H9 (cell line): Measurements from ENCODE around the gene LMOD3. TPM values are rescaled to one million over a fixed set of nuclear protein-coding genes. Genes with fewer than 3 reads are reported as not detected.

Source experiments
- DNase-seq: peaks from one replicate; pipeline ENCODE4 v3.0.0-alpha.2; 2017
- H2AFZ ChIP-seq: one replicate; pipeline ENCODE4 v1.6.1; 2013; ENCODE audit warnings: mild to moderate bottlenecking, low read length, control low read depth, moderate library complexity
- H2AK5ac ChIP-seq: 2 replicates; pipeline ENCODE4 v1.6.1; 2013; ENCODE audit warnings: low read length, control low read depth, mixed read lengths; ENCODE audit not compliant: insufficient read length
- H2BK120ac ChIP-seq: one replicate; pipeline ENCODE4 v1.6.1; 2013; ENCODE audit warnings: low read depth, mild to moderate bottlenecking, low read length, control low read depth, inconsistent platforms; ENCODE audit not compliant: poor library complexity, severe bottlenecking
- H2BK12ac ChIP-seq: 2 replicates; pipeline ENCODE4 v1.6.1; 2013; ENCODE audit warnings: low read length, control low read depth, mixed read lengths, low read depth; ENCODE audit not compliant: insufficient read length
- H2BK15ac ChIP-seq: 2 replicates; pipeline ENCODE4 v1.6.1; 2013; ENCODE audit warnings: low read depth, low read length, control low read depth
- H2BK20ac ChIP-seq: one replicate; pipeline ENCODE4 v1.6.1; 2013; ENCODE audit warnings: low read depth, mild to moderate bottlenecking, low read length, control low read depth, inconsistent platforms; ENCODE audit not compliant: poor library complexity, severe bottlenecking
- H2BK5ac ChIP-seq: 2 replicates; pipeline ENCODE4 v1.6.1; 2013; ENCODE audit warnings: low read length, control low read depth, mixed read lengths; ENCODE audit not compliant: insufficient read length
- H3K14ac ChIP-seq: 2 replicates; pipeline ENCODE4 v1.6.1; 2013; ENCODE audit warnings: low read length, control low read depth; ENCODE audit not compliant: insufficient read depth
- H3K18ac ChIP-seq: 2 replicates; pipeline ENCODE4 v1.6.1; 2013; ENCODE audit warnings: low read depth, mild to moderate bottlenecking, mixed read lengths, low read length, control low read depth; ENCODE audit not compliant: insufficient read length
- H3K23ac ChIP-seq: 2 replicates; pipeline ENCODE4 v1.6.1; 2013; ENCODE audit warnings: low read length, control low read depth, mixed read lengths, low read depth; ENCODE audit not compliant: insufficient read length
- H3K23me2 ChIP-seq: 2 replicates; pipeline ENCODE4 v1.6.1; 2013; ENCODE audit warnings: low read depth, mild to moderate bottlenecking, mixed read lengths, low read length, control low read depth; ENCODE audit not compliant: insufficient read length, poor library complexity, severe bottlenecking
- H3K27ac ChIP-seq: 2 replicates; pipeline ENCODE4 v1.5.1; 2013; ENCODE audit warnings: low read length, control low read depth, mixed read lengths, low read depth; ENCODE audit not compliant: insufficient read length
- H3K27me3 ChIP-seq: 2 replicates; pipeline ENCODE4 v1.6.1; 2013; ENCODE audit warnings: low read length, control low read depth, inconsistent platforms; ENCODE audit not compliant: insufficient read depth
- H3K4ac ChIP-seq: 2 replicates; pipeline ENCODE4 v1.6.1; 2013; ENCODE audit warnings: low read depth, mild to moderate bottlenecking, control low read depth, inconsistent platforms, low read length, moderate library complexity
- H3K4me1 ChIP-seq: 2 replicates; pipeline ENCODE4 v1.6.1; 2013; ENCODE audit warnings: low read length, control low read depth, inconsistent platforms; ENCODE audit not compliant: insufficient read depth
- H3K4me2 ChIP-seq: 2 replicates; pipeline ENCODE4 v1.6.1; 2013; ENCODE audit warnings: low read length, control low read depth, mixed read lengths; ENCODE audit not compliant: insufficient read length, insufficient read depth
- H3K56ac ChIP-seq: 2 replicates; pipeline ENCODE4 v1.6.1; 2013; ENCODE audit warnings: low read depth, mild to moderate bottlenecking, mixed read lengths, low read length, control low read depth; ENCODE audit not compliant: insufficient read length
- H3K79me1 ChIP-seq: 2 replicates; pipeline ENCODE4 v1.6.1; 2013; ENCODE audit warnings: low read depth, mild to moderate bottlenecking, moderate library complexity, low read length, control low read depth, inconsistent platforms; ENCODE audit not compliant: insufficient read depth, poor library complexity, severe bottlenecking
- H3K79me2 ChIP-seq: 2 replicates; pipeline ENCODE4 v1.6.1; 2013; ENCODE audit warnings: low read length, control low read depth, inconsistent platforms; ENCODE audit not compliant: insufficient read depth
- H3K9ac ChIP-seq: 2 replicates; pipeline ENCODE4 v1.6.1; 2013; ENCODE audit warnings: low read length, control low read depth, mixed read lengths; ENCODE audit not compliant: insufficient read length; ENCODE audit errors: extremely low read depth
- H3K9me3 ChIP-seq: one replicate; pipeline ENCODE4 v1.6.1; 2013; ENCODE audit warnings: low read depth, low read length, inconsistent platforms; ENCODE audit not compliant: control insufficient read depth
- H3T11ph ChIP-seq: one replicate; pipeline ENCODE4 v1.6.1; 2013; ENCODE audit warnings: mild to moderate bottlenecking, low read length, control low read depth, inconsistent platforms
- H4K20me1 ChIP-seq: one replicate; pipeline ENCODE4 v1.6.1; 2013; ENCODE audit not compliant: control insufficient read depth, insufficient read length, insufficient read depth
- H4K5ac ChIP-seq: 2 replicates; pipeline ENCODE4 v1.6.1; 2013; ENCODE audit warnings: low read depth, mild to moderate bottlenecking, mixed read lengths, low read length, control low read depth; ENCODE audit not compliant: insufficient read length
- H4K8ac ChIP-seq: replicated peaks from 2 replicates; pipeline ENCODE4 v1.6.1; 2013; ENCODE audit warnings: low read length, control low read depth, mixed read lengths, low read depth; ENCODE audit not compliant: insufficient read length
- H4K91ac ChIP-seq: 2 replicates; pipeline ENCODE4 v1.6.1; 2013; ENCODE audit warnings: low read depth, mild to moderate bottlenecking, moderate library complexity, mixed read lengths, low read length, control low read depth; ENCODE audit not compliant: insufficient read length
- H3K27ac Mint-ChIP-seq, 3 experiments: 2 replicates in 2 of 3; 3 replicates in 1 of 3; pipeline ENCODE4 v1.8.0; 2020 to 2021; ENCODE audit warnings: mixed read lengths in 3 of 3, mild to moderate bottlenecking in 1 of 3, moderate library complexity in 1 of 3
- H3K27me3 Mint-ChIP-seq: 2 replicates; pipeline ENCODE4 v1.8.0; 2021; ENCODE audit warnings: low read depth, mild to moderate bottlenecking, moderate library complexity, mixed read lengths
- H3K36me3 Mint-ChIP-seq, 3 experiments: 2 replicates in 2 of 3; 3 replicates in 1 of 3; pipeline ENCODE4 v1.8.0; 2020 to 2021; ENCODE audit warnings: low read depth in 3 of 3, mixed read lengths in 3 of 3; ENCODE audit not compliant: insufficient read depth in 1 of 3
- H3K4me1 Mint-ChIP-seq, 2 experiments: 2 replicates each; pipeline ENCODE4 v1.8.0; 2020; ENCODE audit warnings: mixed read lengths in 2 of 2
- H3K4me3 Mint-ChIP-seq, 2 experiments: 2 replicates in 1 of 2; 3 replicates in 1 of 2; pipeline ENCODE4 v1.8.0; 2020 to 2021; ENCODE audit warnings: mild to moderate bottlenecking in 2 of 2, mixed read lengths in 2 of 2, moderate library complexity in 1 of 2
- H3K9me3 Mint-ChIP-seq, 2 experiments: 2 replicates in 1 of 2; 3 replicates in 1 of 2; pipeline ENCODE4 v1.8.0; 2020; ENCODE audit warnings: mild to moderate bottlenecking in 2 of 2, mixed read lengths in 2 of 2, moderate library complexity in 1 of 2
- CTCF ChIP-seq: fragments of 200-600 bp; sonication (generic); conservative IDR thresholded peaks from 3 replicates; pipeline ENCODE4 v1.8.0; 2021; ENCODE audit warnings: antibody characterized with exemption, mild to moderate bottlenecking
- WGBS: extraction: QIAGEN DNeasy Blood & Tissue Kit; methylation state at CpG from one replicate; pipeline ENCODE4 v1.1.7; 2013; ENCODE audit warnings: missing lambda C conversion rate, low lambda C conversion rate, mixed read lengths; ENCODE audit not compliant: insufficient read length; ENCODE audit errors: extremely low coverage; 5-methylcytosine and 5-hydroxymethylcytosine counted together
- total RNA-seq: library from RNA; stranded (reverse); gene quantifications from 2 replicates; pipeline ENCODE4 v1.2.1, GENCODE V29; 2021

Gene LMOD3
- total RNA-seq, 1 experiment from 2014 or later: not detected

- H2BK120ac ChIP-seq: no peak overlapping the region
- WGBS: no CpG with 5 or more reads among the region's 5 CpGs
- Mint-ChIP-seq H3K27ac (peak overlapping the region in 1 of 3 experiments; percentile 88; a peak in 3 of 7 replicates), H3K4me1 (peaks cover 28 to 29% of the 10 kb centered on the region in 2 experiments), H3K27me3 (no peaks in the 10 kb centered on the region), H3K4me3 (no peak overlapping the region), H3K36me3 (no peaks in the 10 kb centered on the region), H3K9me3 (no peaks in the 10 kb centered on the region)
- H4K20me1 ChIP-seq: no peaks in the 10 kb centered on the region
- no peak overlapping the region for H3K27ac ChIP-seq
- no peaks in the 10 kb centered on the region for H3K27me3 ChIP-seq
- peaks cover 14% of the 10 kb centered on the region for H3K4me1 ChIP-seq
- H3K23ac ChIP-seq: no peak overlapping the region
- H3K9ac ChIP-seq: no peak overlapping the region
- H3K14ac ChIP-seq: no peak overlapping the region
- no peak overlapping the region for H3K18ac ChIP-seq
- H2BK12ac ChIP-seq: no peak overlapping the region
- H2BK20ac ChIP-seq: no peak overlapping the region
- DNase-seq: no peak
- H3K79me1 ChIP-seq: no peaks in the 10 kb centered on the region
- H2BK5ac ChIP-seq: no peak overlapping the region
- no peak for TF ChIP-seq CTCF
- no peak overlapping the region for H4K91ac ChIP-seq
- H2AFZ ChIP-seq: no peak overlapping the region
- H3T11ph ChIP-seq: no peak overlapping the region
- no peak overlapping the region for H3K56ac ChIP-seq
- no peaks in the 10 kb centered on the region for H3K9me3 ChIP-seq
- no peak overlapping the region for H4K8ac ChIP-seq
- no peak overlapping the region for H2AK5ac ChIP-seq
- H3K4ac ChIP-seq: no peak overlapping the region
- no peak overlapping the region for H2BK15ac ChIP-seq
- H3K79me2 ChIP-seq: no peaks in the 10 kb centered on the region
- no peak overlapping the region for H4K5ac ChIP-seq
- no peak overlapping the region for H3K4me2 ChIP-seq
- H3K23me2 ChIP-seq: no peaks in the 10 kb centered on the region
Observed at GRCh38 chr3:69091389-69092029, 30.9 kb downstream of the LMOD3 start.
